Measurements from ENCODE around the gene MGAT5. TPM values are rescaled to one million over a fixed set of nuclear protein-coding genes. Genes with fewer than 3 reads are reported as not detected.

Gene MGAT5
- total RNA-seq, 1 donor from 2014 or later, result 60.3 TPM

GRCh38 chr2:134411279-134411827 lies 157.5 kb downstream of the MGAT5 start:
- FAIRE-seq (no peak), DNase-seq (ENCODE audit: low spot score in 2 of 2) (no peak)

GRCh38 chr2:134411828-134412638 lies 158.2 kb downstream of the MGAT5 start:
- no peak for FAIRE-seq

GRCh38 chr2:134412639-134412999 lies 158.7 kb downstream of the MGAT5 start:
- FAIRE-seq, result no peak
- DNase-seq (ENCODE audit: low spot score in 2 of 2), result no peak

More at GRCh38 chr2:134411828-134412638, 158.2 kb downstream of the MGAT5 start:
- peak; percentile 41 to 65 for DNase-seq (ENCODE audit: low spot score in 2 of 2)

DNA sequence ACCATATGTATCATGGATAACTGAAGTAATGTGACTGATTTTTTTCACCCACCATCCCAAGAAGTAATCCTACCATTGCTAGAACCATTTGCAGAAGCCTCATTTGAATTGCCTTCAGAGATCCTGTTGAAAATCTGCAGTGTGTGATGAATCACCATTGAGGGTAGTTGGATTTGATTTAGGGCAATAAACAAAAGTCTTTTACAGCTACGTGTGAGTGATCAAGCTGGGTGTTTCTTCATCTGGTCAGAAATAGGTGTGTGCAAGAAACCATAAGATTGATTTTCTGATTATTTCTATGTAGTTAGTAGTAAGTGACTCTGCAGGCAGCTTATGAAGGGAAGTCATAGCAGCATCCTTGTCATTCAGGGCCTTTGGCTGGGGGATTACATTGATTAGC lies 159.6 kb downstream of the MGAT5 start:
- FAIRE-seq (no peak), DNase-seq (ENCODE audit: low spot score in 2 of 2) (no peak)

GRCh38 chr2:134413912-134414311 lies 160.0 kb downstream of the MGAT5 start:
- FAIRE-seq (no peak), DNase-seq (ENCODE audit: low spot score in 2 of 2) (no peak)

DNA sequence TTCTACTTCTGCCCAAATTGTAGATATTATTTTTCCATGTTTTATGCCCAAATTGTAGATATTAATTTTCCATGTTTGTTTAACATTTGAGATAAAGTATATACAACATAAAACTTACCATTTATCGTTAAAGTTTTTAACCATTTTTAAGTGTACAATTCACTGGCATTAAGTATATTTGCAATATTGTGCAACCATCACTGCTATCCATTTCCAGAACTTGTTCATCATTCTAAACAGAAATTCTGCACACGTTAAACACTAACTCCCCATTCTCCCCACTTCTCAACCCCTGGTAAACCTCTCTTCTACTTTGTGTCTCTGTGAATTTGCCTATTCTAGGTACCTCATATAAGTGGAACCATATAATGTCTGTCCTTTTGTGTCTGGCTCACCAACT lies 162.1 kb downstream of the MGAT5 start:
- FAIRE-seq, result no peak
- no peak for DNase-seq (ENCODE audit: low spot score in 2 of 2)

DNA sequence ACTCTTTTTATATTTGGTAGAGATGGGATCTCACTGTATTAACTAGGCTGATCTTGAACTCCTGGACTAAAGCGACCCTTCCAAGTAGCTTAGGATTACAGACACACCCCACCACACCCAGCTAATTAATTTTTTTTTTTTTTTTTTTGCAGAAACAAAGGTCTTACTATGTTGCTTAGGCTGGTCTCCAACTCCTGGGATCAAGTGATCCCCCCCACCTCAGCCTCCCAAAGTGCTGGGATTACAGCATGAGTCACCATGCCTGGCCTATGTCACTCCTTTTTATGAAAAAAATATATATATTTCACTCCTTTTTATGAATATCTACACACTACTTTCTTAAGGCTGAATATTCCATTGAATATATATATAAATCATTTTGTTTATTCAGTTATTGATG lies 162.8 kb downstream of the MGAT5 start:
- DNase-seq (ENCODE audit: low spot score in 2 of 2), result no peak
- no peak for FAIRE-seq

- DNase-seq (ENCODE audit: low spot score in 2 of 2) (no peak), FAIRE-seq (no peak)
Measured at GRCh38 chr2:134417968-134418582, 164.2 kb downstream of the MGAT5 start.

- FAIRE-seq (no peak), DNase-seq (ENCODE audit: low spot score in 2 of 2) (no peak)
Measured at GRCh38 chr2:134420259-134420658, 166.4 kb downstream of the MGAT5 start.

DNA sequence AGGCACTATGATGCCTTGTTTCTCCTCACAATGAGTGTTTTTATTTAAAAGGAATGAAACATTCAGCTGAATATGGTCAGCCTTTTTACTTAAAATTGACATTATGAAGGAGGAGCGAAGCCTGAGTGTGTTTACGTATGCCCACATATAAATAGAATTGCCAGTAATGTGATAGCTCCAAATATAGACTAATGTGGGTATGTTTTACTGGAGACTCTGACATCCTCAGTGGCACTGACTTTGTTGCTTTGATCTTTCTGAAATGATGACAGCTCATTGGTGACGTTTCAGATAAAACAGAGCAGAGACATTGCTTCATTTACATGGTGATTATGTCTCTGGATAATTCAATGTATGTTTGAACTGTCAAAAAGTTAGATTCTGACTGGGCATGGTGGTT lies 167.0 kb downstream of the MGAT5 start:
- DNase-seq (ENCODE audit: low spot score in 2 of 2) (no peak), FAIRE-seq (no peak)

DNA sequence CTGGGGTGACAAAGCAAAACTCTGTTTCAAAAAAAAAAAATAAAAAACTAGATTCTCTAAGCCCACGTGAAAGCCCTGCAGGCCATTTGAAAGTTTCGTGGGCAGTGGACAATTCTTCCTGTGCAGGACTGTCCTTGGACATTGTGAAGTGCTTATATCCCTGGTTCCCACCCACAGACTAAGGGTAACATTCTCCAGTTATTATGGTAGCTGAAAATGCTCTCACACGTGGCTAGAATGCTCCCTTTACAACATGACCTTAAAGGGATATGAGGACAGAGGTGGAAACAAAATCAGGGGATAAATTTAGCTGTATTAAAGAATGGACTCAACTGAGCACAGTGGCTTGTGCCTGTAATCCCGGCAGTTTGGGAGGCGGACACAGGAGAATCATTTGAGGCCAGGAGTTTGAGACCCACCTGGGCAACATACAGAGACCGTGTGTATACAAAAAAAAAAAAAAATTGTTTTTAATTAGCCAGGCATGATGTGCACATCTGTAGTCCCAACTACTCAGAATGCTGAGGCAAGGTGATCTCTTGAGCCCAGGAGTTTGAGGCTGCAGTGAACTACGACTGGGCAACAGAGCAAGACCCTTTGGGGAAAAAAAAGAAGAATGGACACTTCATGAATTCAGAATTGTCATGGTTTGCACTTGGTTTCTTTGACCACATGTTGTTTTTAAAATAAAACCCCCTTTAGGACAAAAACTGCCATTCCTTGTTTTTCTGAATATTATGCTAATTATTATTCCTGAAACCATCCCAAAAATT lies 167.9 kb downstream of the MGAT5 start:
- DNase-seq (ENCODE audit: low spot score in 2 of 2), result no peak
- no peak for FAIRE-seq

GRCh38 chr2:134425724-134426496 lies 172.0 kb downstream of the MGAT5 start:
- DNase-seq (ENCODE audit: low spot score in 2 of 2) (no peak), FAIRE-seq (no peak)

- no peak for DNase-seq (ENCODE audit: low spot score in 2 of 2)
Measured at GRCh38 chr2:134426721-134427120, 172.8 kb downstream of the MGAT5 start.

DNA sequence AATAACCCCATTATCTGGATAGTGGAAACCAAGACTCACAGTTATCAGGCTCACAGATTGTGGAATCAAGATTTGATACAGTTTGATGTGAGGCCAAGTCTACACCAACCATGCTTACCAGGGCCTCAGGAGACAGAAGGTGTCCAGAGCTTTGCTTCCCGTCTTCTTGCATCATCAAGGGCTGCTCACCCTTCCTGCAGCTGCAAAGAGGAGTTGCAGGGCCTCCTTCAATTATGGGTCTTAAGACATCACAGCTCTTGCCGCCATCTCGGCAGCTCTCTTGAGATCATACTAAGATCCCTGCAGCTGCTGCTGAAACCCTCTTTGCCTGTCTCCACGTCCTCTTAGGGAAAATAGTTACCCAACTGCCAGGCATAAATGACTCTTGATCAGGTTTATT lies 176.0 kb downstream of the MGAT5 start:
- DNase-seq (ENCODE audit: low spot score in 2 of 2) (no peak), FAIRE-seq (no peak)

More at GRCh38 chr2:134426721-134427120, 172.8 kb downstream of the MGAT5 start:
- no peak for FAIRE-seq

DNA sequence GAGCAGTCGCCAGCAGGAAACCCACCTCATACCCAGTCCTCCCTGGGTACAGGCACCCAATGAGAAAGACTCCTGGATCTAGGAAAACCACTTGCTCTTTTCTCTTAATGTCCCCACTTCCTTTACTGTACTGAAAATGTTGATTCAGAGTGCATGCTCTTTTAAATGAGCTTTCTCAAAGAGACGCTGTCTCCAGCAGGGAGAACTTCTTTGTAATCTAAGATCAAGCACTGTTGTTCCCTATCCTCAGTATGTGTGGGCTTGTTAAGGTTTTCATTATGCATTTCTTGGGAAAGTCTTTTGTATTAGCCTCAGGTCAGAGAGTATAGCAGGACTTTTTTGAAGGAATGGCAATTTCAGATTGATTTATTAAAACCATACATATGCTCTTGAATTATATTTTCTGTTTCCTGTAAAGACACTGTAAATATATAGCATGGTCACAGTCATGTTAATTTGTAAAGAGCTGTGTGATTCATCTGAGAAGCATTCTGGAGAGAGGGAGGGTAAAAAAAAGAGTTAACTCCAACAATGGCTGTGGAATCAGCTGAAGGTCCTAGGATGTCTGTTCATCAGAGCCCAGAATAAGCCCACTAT lies 178.1 kb downstream of the MGAT5 start:
- no peak for FAIRE-seq

GRCh38 chr2:134432435-134432883 lies 178.6 kb downstream of the MGAT5 start:
- no peak for DNase-seq (ENCODE audit: low spot score in 2 of 2)
- FAIRE-seq, result no peak

More for the DNA sequence above, 178.1 kb downstream of the MGAT5 start:
- no peak for DNase-seq (ENCODE audit: low spot score in 2 of 2)

GRCh38 chr2:134433469-134433868 lies 179.6 kb downstream of the MGAT5 start:
- DNase-seq (ENCODE audit: low spot score in 2 of 2) (no peak), FAIRE-seq (no peak)

DNA sequence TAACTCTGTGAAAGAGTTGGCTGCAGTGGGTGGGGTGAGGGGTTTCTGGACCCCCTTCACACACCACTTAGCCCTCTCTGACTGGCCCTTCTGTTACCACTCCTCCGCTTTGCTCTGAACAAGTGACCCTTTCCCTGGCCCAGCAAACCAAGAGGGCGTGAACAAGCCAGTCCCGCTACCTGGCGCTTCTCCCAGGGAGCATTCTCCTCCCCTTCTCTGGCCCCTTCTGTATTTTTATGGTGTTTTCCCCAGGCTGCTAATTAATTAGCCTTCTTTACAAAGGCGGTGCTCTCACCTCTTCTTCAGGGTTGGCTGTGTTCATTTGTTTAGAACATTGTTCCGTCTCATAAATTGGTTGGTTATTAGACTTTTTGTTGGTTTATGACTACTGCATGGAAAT lies 180.1 kb downstream of the MGAT5 start:
- no peak for DNase-seq (ENCODE audit: low spot score in 2 of 2)
- FAIRE-seq, result no peak

GRCh38 chr2:134435505-134435904 lies 181.6 kb downstream of the MGAT5 start:
- no peak for DNase-seq (ENCODE audit: low spot score in 2 of 2)
- FAIRE-seq, result no peak

DNA sequence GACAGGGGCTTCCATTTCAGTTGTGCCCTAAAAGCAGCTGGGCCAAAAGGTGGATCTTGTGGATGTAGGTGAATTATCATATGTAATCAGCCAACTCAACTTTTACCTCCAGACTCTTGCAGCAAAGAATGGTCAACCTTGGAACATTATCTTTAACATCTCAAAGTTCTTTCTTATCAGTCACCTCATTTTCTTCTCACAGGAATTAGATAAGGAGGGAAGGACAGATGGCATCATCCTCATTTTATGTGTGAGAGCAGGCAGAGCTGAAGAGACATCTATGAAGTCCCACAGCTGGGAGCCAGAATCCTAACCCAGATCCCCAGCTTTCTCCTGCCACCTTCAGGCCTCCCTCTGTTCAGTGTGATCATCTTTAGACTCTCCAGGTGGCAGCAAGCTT lies 182.1 kb downstream of the MGAT5 start:
- FAIRE-seq, result no peak
- DNase-seq (ENCODE audit: low spot score in 2 of 2), result no peak
